Stimulated activated CD4-positive, alpha-beta T cell treated with anti-CD3 and anti-CD28 coated beads, Interleukin-1b, Interleukin-23, amount 100 ng/mL, for 48 hours (primary cell): Measurements from ENCODE around the gene DNM1.
"Not testable (repeated sequence)": the region's sequence is repeated elsewhere in the genome, so short reads cannot be mapped to it uniquely, and the experiment has no call there.

Source experiments
- DNase-seq: peaks from one replicate; pipeline ENCODE4 v3.0.0-alpha.2; 2020

Gene DNM1

DNA sequence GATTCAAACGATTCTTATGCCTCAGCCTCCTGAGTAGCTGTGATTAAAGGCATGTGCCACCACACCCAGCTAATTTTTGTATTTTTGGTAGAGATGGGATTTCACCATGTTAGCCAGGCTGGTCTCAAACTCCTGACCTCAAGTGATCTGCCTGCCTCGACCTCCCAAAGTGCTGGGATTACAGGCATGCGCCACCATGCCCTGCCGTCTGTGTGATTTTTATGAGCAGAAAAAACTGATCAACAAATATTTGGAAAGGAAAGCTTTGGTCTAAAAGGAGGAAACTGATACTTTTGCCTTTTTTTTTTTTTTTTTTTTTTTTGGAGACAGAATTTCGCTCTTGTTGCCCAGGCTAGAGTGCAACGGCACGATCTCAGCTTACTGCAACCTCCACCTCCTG lies 27.7 kb downstream of the DNM1 start:
- DNase-seq: not testable (repeated sequence)

DNA sequence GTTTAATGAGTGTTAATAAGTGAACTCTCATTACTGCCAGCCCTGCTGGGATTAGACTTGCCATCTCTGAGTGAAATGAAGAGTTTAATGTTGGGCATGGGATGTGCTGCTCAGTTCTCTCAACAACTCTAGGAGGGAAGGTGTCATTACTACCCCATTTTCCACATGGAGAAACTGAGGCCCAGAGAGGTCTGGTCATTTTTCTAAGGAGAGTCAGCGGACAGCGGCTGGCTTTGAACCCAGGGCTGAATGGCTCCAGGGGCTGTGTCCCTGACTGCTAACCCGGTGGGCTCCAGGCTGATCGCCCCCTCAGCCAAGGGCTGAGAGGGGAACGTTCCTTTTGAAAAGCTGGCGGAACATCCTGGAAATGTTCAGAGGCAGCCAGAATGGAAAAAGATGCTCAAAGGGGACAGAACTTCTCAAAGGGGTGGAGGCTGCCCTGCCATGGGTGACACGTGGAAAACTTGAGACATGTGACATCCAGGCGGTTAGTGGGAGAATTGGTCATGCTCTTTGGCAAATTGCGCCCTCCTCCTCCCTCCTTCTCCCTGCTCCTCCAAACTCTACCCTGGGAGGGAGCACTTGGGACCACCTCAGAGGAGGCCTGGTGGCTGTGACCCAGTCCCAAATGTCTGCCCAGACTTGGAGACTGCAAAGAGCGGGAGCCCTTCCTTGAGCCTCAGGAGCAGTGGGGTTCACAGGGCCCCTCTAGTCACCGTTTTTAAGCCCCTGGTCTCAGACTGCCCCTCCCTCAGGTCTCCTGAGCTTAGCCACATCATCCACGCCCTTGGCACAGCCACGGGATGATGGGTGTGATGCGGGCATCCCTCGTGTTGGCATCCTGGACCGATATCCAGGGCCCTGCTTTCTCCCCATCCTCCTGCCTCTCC lies 28.7 kb downstream of the DNM1 start:
- DNase-seq: peak; percentile 19

DNA sequence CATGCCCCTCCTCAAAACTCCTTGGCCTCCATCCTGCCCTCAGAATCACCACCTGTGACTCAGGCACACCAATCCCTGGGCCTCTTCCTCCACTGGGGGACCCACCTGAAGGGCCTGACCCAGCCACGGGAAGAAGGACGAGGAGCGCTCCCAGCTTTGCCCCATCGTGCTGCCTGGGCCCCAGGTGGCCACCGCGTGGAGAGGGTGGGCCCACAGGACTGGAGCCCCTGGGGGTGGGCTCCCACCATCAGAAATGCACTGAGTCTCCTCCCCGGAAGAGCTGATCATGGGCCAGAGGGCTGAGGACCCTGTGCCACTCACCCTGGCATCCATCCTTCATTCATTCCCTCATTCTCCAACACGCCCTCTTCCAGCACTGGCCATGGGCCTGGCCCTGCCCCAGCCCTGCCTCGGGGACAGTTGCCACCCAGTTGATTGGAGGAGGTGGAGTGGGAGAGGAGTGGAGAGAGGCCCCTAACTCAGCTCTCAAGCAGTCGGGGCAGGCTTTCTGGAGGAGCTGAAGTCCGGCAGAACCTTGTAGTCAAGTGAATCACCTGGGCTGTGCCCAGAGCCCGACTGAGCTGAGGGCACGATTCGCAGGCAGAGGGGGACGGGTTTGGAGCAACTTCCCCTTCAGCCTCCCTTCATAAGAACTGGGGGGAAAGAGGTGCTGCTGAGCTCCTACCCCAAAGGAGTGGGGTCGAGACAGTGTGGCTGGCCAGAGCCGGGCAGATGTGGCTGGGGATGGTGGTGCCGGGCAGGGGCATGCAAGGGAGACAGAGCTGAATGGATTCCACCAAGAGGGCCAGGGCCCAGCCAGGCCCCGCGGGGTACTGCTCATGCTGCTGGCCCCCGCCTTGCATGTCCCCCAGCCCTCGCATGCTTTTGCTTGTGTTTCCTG lies 29.6 kb downstream of the DNM1 start:
- DNase-seq: no peak

DNA sequence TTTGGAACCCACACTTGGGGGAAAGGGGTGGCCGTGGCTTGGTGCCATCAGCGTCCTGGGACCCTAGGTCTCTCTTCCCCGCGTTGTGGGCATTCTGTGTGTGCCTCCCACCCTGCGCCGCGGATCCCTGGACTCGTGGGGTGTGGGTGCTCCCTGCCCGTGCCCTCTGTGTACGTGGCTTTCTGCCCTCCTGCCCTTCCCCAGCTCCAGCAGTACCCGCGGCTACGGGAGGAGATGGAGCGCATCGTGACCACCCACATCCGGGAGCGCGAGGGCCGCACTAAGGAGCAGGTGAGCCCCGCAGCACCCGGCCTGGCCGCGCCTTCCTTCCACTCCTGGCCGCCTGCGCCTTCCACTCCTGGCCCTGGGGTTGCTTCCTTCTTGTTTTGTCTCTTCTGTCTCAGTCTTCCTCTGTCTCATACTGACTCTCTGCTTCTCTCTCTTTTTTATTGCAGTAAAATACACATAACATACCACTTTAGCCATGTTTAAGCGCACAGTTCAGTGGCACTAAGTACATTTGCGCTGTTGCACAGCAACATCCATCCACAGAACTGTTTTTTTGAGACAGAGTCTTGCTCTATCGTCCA lies 30.7 kb downstream of the DNM1 start:
- no peak for DNase-seq

DNA sequence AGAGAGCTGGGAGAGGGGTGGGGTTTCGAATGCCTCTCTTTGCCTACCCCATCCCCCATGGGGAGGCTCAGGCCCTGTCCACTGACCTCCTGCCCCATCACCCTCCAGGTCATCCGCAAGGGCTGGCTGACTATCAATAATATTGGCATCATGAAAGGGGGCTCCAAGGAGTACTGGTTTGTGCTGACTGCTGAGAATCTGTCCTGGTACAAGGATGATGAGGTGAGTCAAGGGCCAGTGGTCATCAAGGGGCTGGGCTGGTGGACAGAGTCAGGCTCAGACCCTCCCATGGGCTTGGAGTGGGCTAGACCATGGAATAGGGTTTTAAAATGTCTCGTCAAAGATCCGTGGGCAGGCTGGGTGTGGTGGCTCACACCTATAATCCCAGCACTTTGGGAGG lies 38.9 kb downstream of the DNM1 start:
- no peak for DNase-seq

DNA sequence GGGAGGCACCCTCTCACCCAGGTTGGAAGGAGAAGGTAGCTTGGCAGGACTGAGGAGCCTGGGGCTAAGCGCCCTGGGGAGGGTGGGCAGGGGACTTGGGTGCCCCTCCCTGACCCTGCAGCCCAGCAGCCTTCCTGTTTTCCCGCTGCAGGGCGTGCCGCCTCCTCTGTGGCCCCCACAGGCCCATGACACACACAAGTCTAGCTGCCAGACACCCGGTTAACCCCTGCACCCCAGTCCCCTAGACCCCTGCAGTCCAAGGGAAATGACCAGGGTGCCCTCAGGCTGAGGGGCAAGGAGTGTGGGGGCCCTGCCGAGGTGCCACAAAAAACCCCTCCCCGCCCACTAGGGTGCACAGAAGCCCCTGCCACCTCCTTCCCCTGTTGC lies 39.6 kb downstream of the DNM1 start:
- DNase-seq: no peak

DNA sequence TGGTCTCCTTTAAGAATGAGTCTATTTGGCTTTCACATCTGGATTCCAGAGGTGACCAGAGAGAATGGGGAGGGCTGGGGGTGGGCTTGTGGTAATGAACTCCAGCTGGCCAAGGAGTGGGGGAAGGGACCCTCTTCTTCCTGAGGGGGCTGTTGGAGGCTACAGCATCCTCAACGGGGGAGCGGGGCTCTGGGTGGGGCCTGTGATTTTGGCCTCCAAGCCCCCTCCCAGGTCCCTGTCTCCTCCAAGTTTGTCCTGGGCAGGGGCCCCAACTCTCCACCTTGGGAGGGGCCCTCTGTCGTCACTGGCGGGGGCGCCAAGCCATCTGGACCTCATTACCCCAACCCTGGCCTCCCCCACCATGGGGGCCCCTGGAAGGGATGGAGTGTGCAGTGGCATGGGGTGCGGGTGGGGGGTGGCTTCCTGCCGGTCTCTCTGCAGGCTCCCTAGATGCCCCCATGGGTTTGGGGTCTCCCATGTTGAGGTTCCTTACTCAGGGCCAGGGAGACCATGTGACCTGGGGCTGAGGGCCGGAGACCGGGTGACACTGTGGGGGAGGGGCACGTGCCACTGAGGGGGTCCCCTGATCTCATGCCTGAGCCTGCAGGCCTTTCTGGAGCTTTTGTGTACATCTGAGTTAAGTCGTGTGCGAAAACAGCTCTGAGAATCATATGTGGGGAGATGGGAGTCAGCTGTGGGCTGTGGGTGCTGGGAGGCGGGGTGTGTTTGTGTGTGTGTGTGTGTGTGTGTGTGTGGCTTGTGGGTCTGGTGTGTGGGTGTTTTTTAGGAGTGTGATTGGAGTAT lies 40.2 kb downstream of the DNM1 start:
- no peak for DNase-seq

DNA sequence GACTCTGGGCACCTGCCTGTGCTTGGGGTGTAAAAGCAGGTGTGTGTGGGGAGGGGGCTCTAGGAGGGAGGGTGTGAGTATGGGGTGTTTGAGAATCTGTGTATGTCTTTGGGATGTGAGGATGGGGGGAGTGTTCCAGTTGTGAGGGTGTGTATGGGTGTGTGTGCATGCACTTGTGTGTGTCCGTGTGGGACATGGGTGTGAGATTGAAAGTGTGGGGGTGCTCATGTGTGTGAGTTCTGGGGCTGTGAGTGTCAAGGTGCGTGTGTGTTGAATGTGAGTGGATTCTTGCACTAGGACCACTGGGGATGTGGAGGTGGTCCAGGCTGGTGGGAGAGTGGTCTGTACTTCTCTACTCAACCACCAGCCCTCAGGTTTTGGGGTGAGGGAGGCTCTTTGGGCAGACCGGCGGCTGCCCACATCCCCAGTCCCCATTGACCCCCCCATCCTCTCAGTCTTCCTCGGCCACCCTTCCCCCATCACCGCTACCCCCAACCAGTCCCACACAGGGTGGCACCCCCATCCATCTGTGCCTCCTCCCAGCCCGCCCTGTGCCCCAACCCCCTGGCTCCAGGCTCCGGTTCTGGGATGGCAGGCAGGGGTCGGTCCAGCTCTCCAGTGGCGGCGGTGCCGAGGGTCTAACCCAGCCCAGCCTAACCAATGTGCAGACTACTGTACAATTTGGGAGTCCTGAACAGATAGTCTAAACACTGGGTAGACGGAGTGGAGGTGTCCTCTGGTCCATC lies 41.1 kb downstream of the DNM1 start:
- no peak for DNase-seq

DNA sequence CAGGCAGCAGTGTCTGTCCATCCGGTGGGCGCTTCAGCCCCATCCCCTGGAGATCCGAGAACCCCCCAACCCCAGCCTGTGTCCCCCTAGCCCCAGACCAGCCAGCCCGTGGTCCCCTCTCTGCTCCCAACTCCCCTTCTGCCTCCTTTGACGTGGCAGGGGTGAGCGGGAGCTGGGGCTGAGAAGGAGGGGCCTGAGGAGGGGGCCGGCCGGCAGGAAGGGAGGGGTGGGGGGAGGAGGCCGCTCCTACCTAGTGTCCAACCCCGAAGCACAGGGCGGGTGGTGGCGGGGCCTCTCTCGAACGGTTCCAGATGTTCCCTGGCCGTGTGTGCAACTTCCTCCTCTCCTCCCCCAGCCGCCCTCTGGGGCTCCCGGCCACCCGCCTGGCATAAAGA lies 41.7 kb downstream of the DNM1 start:
- no peak for DNase-seq

DNA sequence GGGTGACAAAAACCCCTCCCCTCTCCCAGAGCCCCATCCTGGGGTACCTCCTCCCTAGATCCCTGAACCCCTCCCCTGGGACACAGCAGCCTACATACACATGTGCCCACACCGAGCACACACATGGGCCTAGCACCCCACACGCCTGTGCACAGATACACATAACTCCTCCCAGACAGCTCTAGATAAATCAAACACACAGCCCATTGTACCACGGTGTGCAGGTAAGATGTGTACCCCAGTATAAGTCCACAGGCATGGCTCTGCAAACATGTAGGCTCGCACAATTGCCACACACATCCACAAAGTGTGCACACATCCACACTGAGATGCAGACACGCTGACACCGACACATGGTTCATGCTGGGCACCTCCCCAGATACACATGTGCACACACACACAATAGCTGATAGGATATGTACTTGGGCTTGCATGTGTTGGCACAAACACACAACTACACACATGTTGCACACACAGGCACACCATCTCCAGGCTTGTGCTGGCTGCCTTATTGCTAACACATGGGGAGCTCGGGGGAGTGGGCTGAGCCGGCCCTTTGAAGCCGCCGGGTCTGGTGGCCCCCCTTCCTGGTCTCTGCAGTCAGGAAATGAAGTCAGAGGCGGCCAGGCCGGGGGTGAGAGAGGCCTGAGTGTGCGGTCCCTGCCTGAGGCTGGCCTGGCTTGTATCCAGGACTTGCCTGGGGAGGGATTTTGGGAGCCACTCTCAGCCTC lies 42.4 kb downstream of the DNM1 start:
- no peak for DNase-seq

DNA sequence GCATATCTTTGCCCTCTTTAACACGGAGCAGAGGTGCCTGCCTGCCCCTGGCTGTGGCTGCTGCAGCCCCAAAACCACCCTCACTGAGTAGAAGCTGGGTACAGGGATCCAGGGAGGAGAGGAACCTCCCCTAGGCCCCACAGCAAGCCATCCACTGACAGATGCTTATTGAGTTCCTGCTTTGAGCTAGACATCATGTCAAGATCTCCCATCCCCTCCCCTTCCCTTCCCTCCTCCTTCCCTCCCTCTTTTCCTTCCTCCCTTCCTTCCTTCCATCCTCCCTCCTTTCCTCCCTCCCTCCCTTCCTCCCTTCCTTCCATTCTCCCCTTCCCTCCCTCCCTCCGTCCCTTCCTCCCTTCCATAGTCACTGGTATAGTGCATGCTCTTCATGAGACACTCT lies 43.3 kb downstream of the DNM1 start:
- DNase-seq: no peak

DNA sequence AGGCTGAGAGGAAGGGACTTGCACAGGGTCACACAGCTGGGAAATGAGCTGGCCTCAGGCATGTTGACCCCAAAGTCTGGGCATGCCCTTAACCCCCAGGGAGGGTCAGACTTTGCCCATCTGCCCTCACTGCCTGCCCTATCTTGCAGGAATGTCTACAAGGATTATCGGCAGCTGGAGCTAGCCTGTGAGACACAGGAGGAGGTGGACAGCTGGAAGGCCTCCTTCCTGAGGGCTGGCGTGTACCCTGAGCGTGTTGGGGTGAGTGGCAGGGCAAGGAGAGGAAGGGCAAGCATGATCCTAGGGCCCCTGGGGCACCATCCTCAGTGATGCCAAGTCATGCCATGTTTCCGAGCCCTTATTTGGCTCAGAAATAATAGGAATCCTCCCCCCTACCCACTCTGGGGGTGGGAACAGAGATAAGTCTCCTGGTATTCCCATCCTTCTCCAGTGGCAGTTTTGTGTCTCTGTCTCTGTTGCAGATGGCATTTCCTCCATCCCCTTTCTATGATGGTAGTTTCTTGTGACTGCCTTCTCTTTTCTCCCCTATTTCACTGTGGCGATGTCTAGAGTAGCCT lies 44.1 kb downstream of the DNM1 start:
- no peak for DNase-seq

DNA sequence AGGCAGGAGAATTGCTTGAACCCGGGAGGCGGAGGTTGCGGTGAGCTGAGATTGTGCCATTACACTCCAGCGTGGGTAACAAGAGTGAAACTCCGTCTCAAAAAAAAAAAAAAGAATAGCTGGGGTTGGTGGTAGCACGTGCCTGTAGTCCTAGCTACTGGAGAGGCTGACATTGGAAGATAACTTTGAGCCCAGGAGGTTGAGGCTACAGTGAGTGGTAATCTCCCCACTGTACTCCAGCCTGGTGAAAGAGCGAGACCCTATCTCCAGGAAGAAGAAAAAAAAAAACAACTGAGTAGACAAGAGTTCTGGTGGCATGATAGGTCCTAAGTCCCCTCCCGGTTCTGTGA lies 46.4 kb downstream of the DNM1 start:
- DNase-seq: no peak

DNA sequence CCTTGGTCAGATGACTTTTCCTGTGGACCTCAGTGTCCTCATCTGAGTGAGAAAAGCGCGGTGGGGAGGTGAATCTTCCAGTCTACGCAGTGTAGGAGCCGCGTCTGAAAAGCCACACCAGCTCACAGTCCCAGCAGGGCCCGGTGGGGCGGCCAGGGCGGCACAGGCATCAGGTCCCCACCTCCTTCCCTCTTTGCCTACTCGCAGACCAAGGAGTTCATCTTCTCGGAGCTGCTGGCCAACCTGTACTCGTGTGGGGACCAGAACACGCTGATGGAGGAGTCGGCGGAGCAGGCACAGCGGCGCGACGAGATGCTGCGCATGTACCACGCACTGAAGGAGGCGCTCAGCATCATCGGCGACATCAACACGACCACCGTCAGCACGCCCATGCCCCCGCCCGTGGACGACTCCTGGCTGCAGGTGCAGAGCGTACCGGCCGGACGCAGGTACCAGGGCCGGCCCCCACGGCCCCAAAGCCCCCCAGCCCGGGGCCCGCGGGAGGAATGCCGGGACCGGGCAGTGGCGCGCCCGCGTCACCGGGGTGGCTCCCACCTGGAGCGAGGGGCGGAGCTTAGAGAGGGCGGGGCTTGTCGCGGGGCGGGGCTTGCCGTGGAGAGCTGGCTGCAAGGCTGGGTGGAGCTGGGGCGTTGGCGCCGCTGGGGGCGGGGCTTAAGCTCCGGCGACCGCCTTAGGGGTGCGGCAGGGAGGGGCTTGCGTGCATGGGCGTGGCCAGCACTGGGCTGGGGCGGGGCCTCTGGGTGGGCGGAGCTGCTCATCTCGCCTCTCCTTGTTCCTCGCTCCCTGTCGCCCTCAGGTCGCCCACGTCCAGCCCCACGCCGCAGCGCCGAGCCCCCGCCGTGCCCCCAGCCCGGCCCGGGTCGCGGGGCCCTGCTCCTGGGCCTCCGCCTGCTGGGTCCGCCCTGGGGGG lies 47.0 kb downstream of the DNM1 start:
- DNase-seq: peak; percentile 98

DNA sequence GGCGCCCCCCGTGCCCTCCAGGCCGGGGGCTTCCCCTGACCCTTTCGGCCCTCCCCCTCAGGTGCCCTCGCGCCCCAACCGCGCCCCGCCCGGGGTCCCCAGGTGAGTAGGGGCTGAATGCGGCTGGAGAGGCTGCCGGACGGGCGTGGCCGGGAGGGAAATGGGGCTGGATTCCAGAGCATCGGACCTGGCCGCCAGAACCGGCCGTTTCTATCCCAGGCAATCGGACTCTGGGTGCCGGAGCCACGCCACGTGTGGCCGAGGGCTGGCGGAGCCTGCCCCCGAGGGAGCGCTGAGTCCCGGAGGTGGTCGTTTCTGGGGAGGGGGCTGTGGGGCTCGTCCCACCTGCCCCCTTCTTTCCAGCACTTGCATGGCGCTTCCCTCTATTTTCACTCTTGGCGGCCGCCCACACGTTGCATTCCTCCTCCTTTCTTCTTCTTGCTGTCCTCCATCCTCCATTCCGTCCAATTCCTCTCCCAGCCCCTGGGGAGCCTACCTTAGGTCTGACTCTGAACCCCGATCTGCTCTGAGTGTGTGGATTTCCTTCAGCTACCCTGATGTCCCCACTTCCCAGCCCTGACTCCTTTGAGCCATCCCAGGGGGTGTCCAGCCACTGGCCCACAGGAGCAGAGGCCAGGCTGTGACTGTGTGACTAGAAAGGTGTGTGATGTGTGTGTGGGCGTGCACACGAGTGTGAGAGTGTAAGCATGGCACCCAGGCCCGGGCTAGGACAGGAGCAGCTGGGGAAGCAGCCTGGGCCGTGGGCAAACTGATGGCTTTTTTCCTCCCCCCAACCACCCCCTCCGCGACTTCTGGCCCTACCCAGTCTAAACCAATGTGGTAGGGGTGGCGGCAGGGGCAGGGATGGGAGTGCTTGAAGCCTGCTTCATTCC lies 47.9 kb downstream of the DNM1 start:
- no peak for DNase-seq

DNA sequence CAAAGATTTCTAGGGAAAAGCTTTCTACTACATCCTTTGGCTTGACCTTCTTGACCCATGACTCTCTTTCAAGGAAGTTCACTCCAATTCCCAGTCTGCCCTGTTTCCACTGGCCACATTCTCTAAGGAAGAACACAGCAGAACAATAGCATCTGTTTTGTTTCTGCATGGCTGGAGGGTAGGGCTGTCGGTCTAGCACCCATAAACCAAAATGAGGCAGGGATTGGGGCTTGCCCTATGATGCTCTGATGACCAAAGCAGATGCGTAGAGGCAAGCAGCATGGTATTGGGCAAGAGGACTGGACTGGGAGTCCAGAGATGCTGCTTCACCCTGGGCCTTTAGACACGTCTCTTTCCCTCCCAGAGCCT lies 48.5 kb downstream of the DNM1 start:
- DNase-seq: no peak

DNA sequence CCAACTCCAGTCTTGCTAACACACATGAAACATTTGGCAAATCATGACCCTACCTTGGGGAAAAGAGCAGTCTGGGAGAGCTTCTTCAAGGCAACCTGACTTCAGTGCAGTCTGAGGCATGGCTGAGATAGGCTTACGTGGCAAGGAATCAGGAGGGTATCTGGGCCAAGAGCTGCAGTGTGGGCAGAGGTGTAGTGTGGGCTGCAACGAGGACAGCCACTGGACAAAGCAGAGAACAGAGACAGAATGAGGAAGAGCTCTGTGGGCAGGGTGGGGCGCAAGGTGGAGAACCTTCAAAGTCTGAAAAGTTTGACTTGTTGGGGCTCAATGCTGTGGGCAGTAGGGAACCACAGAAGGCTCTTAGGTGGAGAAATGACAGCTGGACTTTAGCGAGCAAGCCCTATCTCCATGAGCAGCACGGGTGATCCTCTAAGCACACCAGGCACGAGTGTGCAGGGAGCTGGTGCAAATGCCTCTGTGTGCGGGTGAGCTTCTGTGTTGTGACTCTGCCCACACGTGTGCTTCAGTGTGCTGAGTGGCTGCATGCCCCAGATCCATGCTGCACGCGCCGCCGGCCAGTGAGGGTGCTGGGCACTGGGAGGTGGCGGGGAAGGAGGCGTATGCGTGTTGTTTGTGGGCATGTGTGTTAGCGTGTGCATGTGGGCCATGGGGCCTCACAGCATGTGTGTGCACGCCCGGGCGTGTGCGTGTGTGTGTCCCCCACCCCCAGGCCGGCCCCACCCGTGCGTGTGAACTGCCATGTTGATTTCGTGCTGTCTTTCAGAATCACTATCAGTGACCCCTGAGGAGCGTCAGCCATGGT lies 49.3 kb downstream of the DNM1 start:
- no peak for DNase-seq
